Karpas-422 (cell line): ENCODE data around the gene SIRT3. TPM values are rescaled to one million over a fixed set of nuclear protein-coding genes. Genes with fewer than 3 reads are reported as not detected.

Source experiments
- DNase-seq: peaks from one replicate; pipeline ENCODE4 v3.0.0-alpha.2; 2015
- H2AFZ ChIP-seq: fragments of 200-600 bp; sonication (generic); 2 replicates; pipeline ENCODE4 v1.6.1; 2014; ENCODE audit warnings: antibody characterized with exemption, low read length, mixed read lengths
- H3K27ac ChIP-seq: fragments of 200-600 bp; sonication (generic); 2 replicates; pipeline ENCODE4 v1.5.1; 2014; ENCODE audit warnings: mild to moderate bottlenecking, low read length, moderate library complexity
- H3K27me3 ChIP-seq: fragments of 200-600 bp; sonication (generic); 2 replicates; pipeline ENCODE4 v1.6.1; 2014; ENCODE audit warnings: low read length, mixed read lengths
- H3K36me3 ChIP-seq: fragments of 200-600 bp; sonication (generic); 2 replicates; pipeline ENCODE4 v1.6.1; 2014; ENCODE audit warnings: low read length, mixed read lengths; ENCODE audit not compliant: insufficient read depth
- H3K4me1 ChIP-seq: fragments of 200-600 bp; sonication (generic); 2 replicates; pipeline ENCODE4 v1.6.1; 2014; ENCODE audit warnings: mild to moderate bottlenecking, low read length, mixed read lengths
- H3K4me2 ChIP-seq: fragments of 200-600 bp; sonication (generic); 2 replicates; pipeline ENCODE4 v1.6.1; 2014; ENCODE audit warnings: low read length, low read depth, mild to moderate bottlenecking; ENCODE audit not compliant: poor library complexity, severe bottlenecking
- H3K4me3 ChIP-seq: fragments of 200-600 bp; sonication (generic); 2 replicates; pipeline ENCODE4 v1.5.1; 2014; ENCODE audit warnings: mild to moderate bottlenecking, antibody characterized with exemption, low read length, mixed read lengths
- H3K79me2 ChIP-seq: fragments of 200-600 bp; sonication (generic); 2 replicates; pipeline ENCODE4 v1.6.1; 2014; ENCODE audit warnings: mild to moderate bottlenecking, low read length, mixed read lengths
- H3K9ac ChIP-seq: fragments of 200-600 bp; sonication (generic); 2 replicates; pipeline ENCODE4 v1.6.0; 2014; ENCODE audit warnings: low read length
- H3K9me2 ChIP-seq: fragments of 200-600 bp; sonication (generic), shearing (Covaris generic); replicated peaks from 2 replicates; pipeline ENCODE4 v1.6.0; 2014; ENCODE audit warnings: mild to moderate bottlenecking, low read length, moderate library complexity; ENCODE audit not compliant: insufficient read depth
- H3K9me3 ChIP-seq: fragments of 300-700, 200-600 bp; sonication (generic); 2 replicates; pipeline ENCODE4 v1.6.1; 2014; ENCODE audit warnings: low read length, mixed read lengths
- H4K20me1 ChIP-seq: fragments of 200-600 bp; sonication (generic); 2 replicates; pipeline ENCODE4 v1.6.1; 2014; ENCODE audit warnings: mild to moderate bottlenecking, antibody characterized with exemption, low read length, low read depth; ENCODE audit not compliant: insufficient read depth
- total RNA-seq: library from RNA; depleted of rRNA; stranded (reverse); fragments of >200 nt; shearing (Covaris generic); gene quantifications from 2 replicates; pipeline ENCODE4 v1.2.3, GENCODE V29; 2014; ENCODE audit warnings: low replicate concordance

SIRT3 gene
- total RNA-seq, 1 experiment from 2014 or later = 13.6 TPM

GRCh38 chr11:281486-282161 is 45.5 kb upstream of the SIRT3 start:
- Histone ChIP-seq H4K20me1 (no peaks in the 10 kb centered on the region), H3K27ac (no peak overlapping the region), H3K4me1 (no peaks in the 10 kb centered on the region), H3K4me2 (no peak overlapping the region), H3K79me2 (no peaks in the 10 kb centered on the region), H2AFZ (no peak overlapping the region), H3K27me3 (no peaks in the 10 kb centered on the region), H3K9ac (no peak overlapping the region), H3K9me2 (no peaks in the 10 kb centered on the region), H3K36me3 (no peaks in the 10 kb centered on the region), H3K9me3 (no peaks in the 10 kb centered on the region), H3K4me3 (no peak overlapping the region)
- DNase-seq = no peak

- no peaks in the 10 kb centered on the region for H3K9me2 ChIP-seq
- H3K36me3 ChIP-seq = no peaks in the 10 kb centered on the region
- no peaks in the 10 kb centered on the region for H3K4me1 ChIP-seq
- no peak overlapping the region for H3K4me3 ChIP-seq
- H3K9me3 ChIP-seq = no peaks in the 10 kb centered on the region
- no peaks in the 10 kb centered on the region for H3K79me2 ChIP-seq
- no peak overlapping the region for H3K9ac ChIP-seq
- H3K27me3 ChIP-seq = no peaks in the 10 kb centered on the region; the same call in 1 of the 2 replicates
- H2AFZ ChIP-seq = no peak overlapping the region
- DNase-seq = no peak
- no peak overlapping the region for H3K27ac ChIP-seq
- no peak overlapping the region for H3K4me2 ChIP-seq
- H4K20me1 ChIP-seq = no peaks in the 10 kb centered on the region
Observed at GRCh38 chr11:280706-281485, 44.8 kb upstream of the SIRT3 start.

- H3K27ac ChIP-seq = no peak overlapping the region
- H3K9me2 ChIP-seq = no peaks in the 10 kb centered on the region
- no peak for DNase-seq
- no peaks in the 10 kb centered on the region for H3K79me2 ChIP-seq
- H3K27me3 ChIP-seq = no peaks in the 10 kb centered on the region; the same call in 1 of the 2 replicates
- H3K9me3 ChIP-seq = no peaks in the 10 kb centered on the region
- no peak overlapping the region for H3K9ac ChIP-seq
- H3K4me2 ChIP-seq = no peak overlapping the region
- H3K4me3 ChIP-seq = no peak overlapping the region
- no peak overlapping the region for H2AFZ ChIP-seq
- no peaks in the 10 kb centered on the region for H4K20me1 ChIP-seq
- peaks cover 3% of the 10 kb centered on the region for H3K4me1 ChIP-seq
- no peaks in the 10 kb centered on the region for H3K36me3 ChIP-seq
Observed at GRCh38 chr11:279966-280705, 44.0 kb upstream of the SIRT3 start.

- Histone ChIP-seq H3K4me1 (peaks cover 10% of the 10 kb centered on the region), H3K27me3 (no peaks in the 10 kb centered on the region; the same call in 1 of the 2 replicates), H3K27ac (no peak overlapping the region), H3K9ac (no peak overlapping the region), H3K4me2 (no peak overlapping the region), H2AFZ (no peak overlapping the region), H3K36me3 (no peaks in the 10 kb centered on the region), H3K9me3 (no peaks in the 10 kb centered on the region), H4K20me1 (no peaks in the 10 kb centered on the region), H3K79me2 (no peaks in the 10 kb centered on the region), H3K9me2 (no peaks in the 10 kb centered on the region), H3K4me3 (no peak overlapping the region)
- no peak for DNase-seq
Observed at GRCh38 chr11:279040-279965, 43.2 kb upstream of the SIRT3 start.

DNA sequence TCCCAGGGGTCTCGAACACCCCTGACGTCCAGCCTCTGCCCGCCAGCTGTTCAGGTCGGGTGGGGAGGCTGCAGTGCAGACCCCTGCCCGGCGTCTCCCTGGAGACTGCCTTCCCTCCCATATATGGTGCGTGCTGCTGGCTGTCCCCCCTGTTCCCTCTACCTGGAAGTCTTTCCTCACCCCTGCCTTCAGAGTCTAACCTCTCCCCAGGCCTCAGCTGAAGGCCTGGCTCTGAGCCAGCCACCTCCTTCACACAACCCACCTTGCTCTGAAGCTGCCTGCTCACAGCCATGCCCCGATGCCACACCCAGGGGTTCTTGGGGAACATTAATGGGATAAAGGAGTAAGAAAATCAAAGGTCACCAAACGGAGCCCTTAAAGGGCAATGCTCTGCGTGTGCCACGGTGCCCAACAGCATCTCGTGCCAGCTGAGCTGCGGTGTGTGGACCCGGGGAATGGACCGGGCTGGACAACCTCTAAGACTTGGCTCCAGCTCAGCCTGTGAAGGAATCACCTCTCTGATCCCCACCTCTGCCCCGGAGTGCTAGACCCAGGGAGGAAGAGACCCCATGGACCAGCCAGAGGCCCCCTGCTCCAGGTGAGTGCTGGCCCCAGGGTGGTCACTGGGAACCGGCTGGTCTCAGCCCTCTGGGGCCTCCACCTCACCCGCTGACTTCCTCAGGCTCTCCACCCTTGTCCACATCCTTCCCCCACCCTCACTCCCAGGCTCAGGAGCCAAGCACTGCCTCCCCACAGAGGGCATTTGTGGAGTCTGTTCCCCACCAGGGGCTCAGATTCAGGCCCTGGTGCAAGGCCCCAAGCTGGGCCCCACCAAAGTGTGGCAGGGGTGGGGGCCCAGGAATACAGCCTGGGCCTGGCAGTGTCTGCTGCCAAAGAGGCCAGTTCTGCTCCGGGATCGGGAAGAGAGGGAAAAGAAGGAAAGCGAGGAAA is 42.1 kb upstream of the SIRT3 start, which contains the start of gene NLRP6:
TSS of gene NLRP6 (plus strand) at position 407 of the 951 bp plus-strand sequence. CDS start at position 570, 163 bp downstream.
- Histone ChIP-seq H3K4me2 (no peak within 1 kb of the TSS), H3K27ac (no peak within 1 kb of the TSS), H3K9me2 (no peaks in the 10 kb centered on the region), H3K9ac (no peak within 1 kb of the TSS), H3K9me3 (no peaks in the 10 kb centered on the region), H3K79me2 (no peaks in the 10 kb centered on the region), H3K36me3 (no peaks in the 10 kb centered on the region), H3K27me3 (no peaks in the 10 kb centered on the region; the same call in 1 of the 2 replicates), H3K4me3 (no peak within 1 kb of the TSS), H4K20me1 (no peaks in the 10 kb centered on the region), H3K4me1 (peaks cover 10% of the 10 kb centered on the region), H2AFZ (no peak within 1 kb of the TSS)
- DNase-seq = no peak

DNA sequence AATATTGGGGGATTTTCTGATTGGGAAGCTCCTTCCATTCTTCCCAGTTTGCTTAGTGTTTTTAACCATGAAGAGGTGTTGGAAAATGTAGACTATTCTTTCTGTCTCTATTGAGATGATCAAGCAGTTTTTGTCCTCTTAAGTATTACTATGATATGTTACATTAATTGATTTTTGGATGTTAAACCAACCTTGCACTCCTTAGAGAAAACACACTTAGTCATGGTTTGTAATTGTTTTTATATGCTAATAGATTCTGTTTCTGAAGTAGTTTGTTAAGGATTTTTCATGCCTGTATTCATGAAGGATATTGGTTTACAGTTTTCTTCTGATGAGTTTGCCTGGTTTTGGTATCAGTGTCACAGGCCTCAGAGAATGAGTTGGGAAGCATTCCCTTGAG is 40.1 kb upstream of the SIRT3 start:
- Histone ChIP-seq H3K9me2 (no peaks in the 10 kb centered on the region), H2AFZ (no peak overlapping the region), H3K4me1 (peaks cover 10% of the 10 kb centered on the region), H3K9ac (no peak overlapping the region), H3K79me2 (no peaks in the 10 kb centered on the region), H3K27ac (no peak overlapping the region), H3K27me3 (no peaks in the 10 kb centered on the region; the same call in 1 of the 2 replicates), H3K4me3 (no peak overlapping the region), H3K36me3 (no peaks in the 10 kb centered on the region), H4K20me1 (no peaks in the 10 kb centered on the region), H3K4me2 (no peak overlapping the region), H3K9me3 (no peaks in the 10 kb centered on the region)
- DNase-seq = no peak

GRCh38 chr11:272931-273198 is 36.7 kb upstream of the SIRT3 start:
- no peaks in the 10 kb centered on the region for H3K36me3 ChIP-seq
- H3K4me2 ChIP-seq = no peak overlapping the region
- H3K79me2 ChIP-seq = no peaks in the 10 kb centered on the region
- no peaks in the 10 kb centered on the region; the same call in 1 of the 2 replicates for H3K27me3 ChIP-seq
- H3K4me1 ChIP-seq = peaks cover 32% of the 10 kb centered on the region
- H3K4me3 ChIP-seq = no peak overlapping the region
- no peaks in the 10 kb centered on the region for H3K9me2 ChIP-seq
- H3K27ac ChIP-seq = no peak overlapping the region
- no peaks in the 10 kb centered on the region for H3K9me3 ChIP-seq
- no peak for DNase-seq
- H2AFZ ChIP-seq = no peak overlapping the region
- H4K20me1 ChIP-seq = no peaks in the 10 kb centered on the region
- no peak overlapping the region for H3K9ac ChIP-seq
